Globus pallidus (tissue), 1 donor: Measurements from ENCODE around the gene CLDN10.

Source experiments
- DNase-seq: peaks from one replicate; pipeline ENCODE4 v3.0.0-alpha.2; 2015; ENCODE audit warnings: low spot score

CLDN10 gene

GRCh38 chr13:95601906-95602305 is 49.4 kb downstream of the CLDN10 start:
- no peak for DNase-seq

- peak; percentile 3 for DNase-seq
These were observed 51.5 kb downstream of the CLDN10 start for GRCh38 chr13:95603887-95604555.

- DNase-seq = no peak
These were observed 52.0 kb downstream of the CLDN10 start for GRCh38 chr13:95604556-95604915.

- no peak for DNase-seq
These were observed 53.1 kb downstream of the CLDN10 start for GRCh38 chr13:95605448-95606125.

GRCh38 chr13:95607366-95607765 is 54.8 kb downstream of the CLDN10 start:
- no peak for DNase-seq

- no peak for DNase-seq
These were observed 56.3 kb downstream of the CLDN10 start for GRCh38 chr13:95608640-95609323.

- DNase-seq = no peak
These were observed 62.2 kb downstream of the CLDN10 start for GRCh38 chr13:95614641-95615245.

- DNase-seq = no peak
These were observed 63.0 kb downstream of the CLDN10 start for GRCh38 chr13:95615539-95615938.

- DNase-seq = no peak
These were observed 67.7 kb downstream of the CLDN10 start for GRCh38 chr13:95620030-95620824.

GRCh38 chr13:95620825-95621498 is 68.4 kb downstream of the CLDN10 start:
- peak; percentile 49 for DNase-seq

- DNase-seq = no peak
These were observed 70.6 kb downstream of the CLDN10 start for GRCh38 chr13:95623141-95623540.

- peak; percentile 42 for DNase-seq
These were observed 71.5 kb downstream of the CLDN10 start for GRCh38 chr13:95624020-95624419.

GRCh38 chr13:95626768-95627167 is 74.2 kb downstream of the CLDN10 start:
- no peak for DNase-seq

- no peak for DNase-seq
These were observed 75.1 kb downstream of the CLDN10 start for GRCh38 chr13:95627590-95627989.

- no peak for DNase-seq
These were observed 76.0 kb downstream of the CLDN10 start for GRCh38 chr13:95628488-95628887.

GRCh38 chr13:95629071-95629470 is 76.6 kb downstream of the CLDN10 start:
- DNase-seq = no peak
